HCT116 (cell line): ENCODE measurements around the gene SIK3. TPM values are rescaled to one million over a fixed set of nuclear protein-coding genes. Genes with fewer than 3 reads are reported as not detected.
A peak's percentile ranks its signal among the peaks of the same experiment; 100 is the strongest.
"Not testable (repeated sequence)": the region's sequence is repeated elsewhere in the genome, so short reads cannot be mapped to it uniquely, and the experiment has no call there.

Experiments used
- ATAC-seq: fragments of 200-7000 bp; cut with Tn5 transposase; 2 replicates; pipeline ENCODE4 v1.9.1; 2020; ENCODE audit warnings: mild to moderate bottlenecking, moderate library complexity
- BruUV-seq: library from RNA; stranded (reverse); fragments of 400-500 nt; replicated peaks from 2 replicates; lab custom pipeline; 2021; lab: Mats Ljungman, UMichigan
- CTCF ChIA-PET: fragments of 300-600 bp; sonication (Branson Sonifier 250); formaldehyde crosslinking; loops from one replicate; lab custom pipeline; 2021; ENCODE audit warnings: antibody characterized with exemption; lab: Charles Lee
- POLR2A ChIA-PET: fragments of 300-600, 350-600 bp; sonication (Branson Sonifier 250); formaldehyde crosslinking; loops from one replicate; lab custom pipeline; 2021; ENCODE audit warnings: antibody characterized with exemption; lab: Charles Lee
- RAD21 ChIA-PET, 2 experiments: fragments of 300-600 bp; sonication (Branson Sonifier 250); formaldehyde crosslinking; loops; one replicate each; lab custom pipeline; 2023; ENCODE audit warnings: low total read pairs in 2 of 2; ENCODE audit not compliant: uncharacterized antibody in 2 of 2, unreplicated experiment in 2 of 2, low non-redundant PET in 1 of 2; lab: Charles Lee
- DNase-seq: peaks from one replicate; pipeline ENCODE4 v3.0.0-alpha.2; 2010; ENCODE audit warnings: low read depth, low spot score
- H2AFZ ChIP-seq: fragments of 200-600 bp; shearing (Covaris generic), sonication (generic); 2 replicates; pipeline ENCODE4 v1.6.1; 2017; ENCODE audit warnings: low read depth, mixed run types, mixed read lengths, antibody characterized with exemption, low read length; ENCODE audit not compliant: poor library complexity, severe bottlenecking
- H3K27ac ChIP-seq: 2 replicates; pipeline ENCODE4 v1.5.1; 2012; ENCODE audit warnings: low read depth, low read length
- H3K27me3 ChIP-seq: fragments of 200-600 bp; sonication (generic); 2 replicates; pipeline ENCODE4 v1.6.1; 2016; ENCODE audit warnings: mixed run types, low read length, mixed read lengths; ENCODE audit not compliant: insufficient read depth
- H3K36me3 ChIP-seq, 2 experiments: fragments of 200-500 bp in 1 of 2; fragments of 200-600 bp in 1 of 2; sonication (Bioruptor generic) in 1 of 2; sonication (generic) in 1 of 2; 2 replicates each; pipeline versions ENCODE4 v1.5.1 to v1.6.1; 2014 to 2016; ENCODE audit warnings: low read length in 2 of 2, inconsistent platforms in 1 of 2, mixed read lengths in 1 of 2, mixed run types in 1 of 2; ENCODE audit not compliant: insufficient read depth in 2 of 2, control insufficient read depth in 1 of 2
- H3K4me1 ChIP-seq, 2 experiments: fragments of 200-600 bp in 1 of 2; sonication (generic) in 1 of 2; 2 replicates each; pipeline versions ENCODE4 v1.5.1 to v1.6.1; 2012 to 2017; ENCODE audit warnings: low read length in 2 of 2, inconsistent platforms in 1 of 2, mild to moderate bottlenecking in 1 of 2, mixed read lengths in 1 of 2, mixed run types in 1 of 2, moderate library complexity in 1 of 2; ENCODE audit not compliant: insufficient read depth in 2 of 2, control insufficient read depth in 1 of 2
- H3K4me2 ChIP-seq: fragments of 200-600 bp; sonication (generic); 2 replicates; pipeline ENCODE4 v1.6.1; 2017; ENCODE audit warnings: mixed run types, low read length, mixed read lengths
- H3K4me3 ChIP-seq, 2 experiments: fragments of 200-600 bp in 1 of 2; sonication (generic) in 1 of 2; replicated peaks in 1 of 2; 2 replicates each; pipeline ENCODE4 v1.5.1; 2011 to 2016; ENCODE audit warnings: low read length in 2 of 2, control low read depth in 1 of 2, low read depth in 1 of 2, mild to moderate bottlenecking in 1 of 2, mixed read lengths in 1 of 2, mixed run types in 1 of 2
- H3K79me2 ChIP-seq: fragments of 200-600 bp; sonication (generic); 2 replicates; pipeline ENCODE4 v1.6.1; 2017; ENCODE audit warnings: mild to moderate bottlenecking, mixed run types, low read length, moderate library complexity, mixed read lengths; ENCODE audit not compliant: insufficient read depth
- H3K9ac ChIP-seq: fragments of 200-600 bp; sonication (generic); 2 replicates; pipeline ENCODE4 v1.6.1; 2016; ENCODE audit warnings: low read length, mixed read lengths
- H3K9me2 ChIP-seq: fragments of 200-600 bp; sonication (generic), shearing (Covaris generic); 2 replicates; pipeline ENCODE4 v1.6.1; 2017; ENCODE audit warnings: mixed run types, mild to moderate bottlenecking, moderate library complexity; ENCODE audit not compliant: insufficient read depth
- H3K9me3 ChIP-seq, 2 experiments: fragments of 200-500 bp in 1 of 2; fragments of 200-600 bp in 1 of 2; sonication (Bioruptor generic) in 1 of 2; sonication (generic) in 1 of 2; 2 replicates each; pipeline ENCODE4 v1.6.1; 2014 to 2017; ENCODE audit warnings: low read length in 2 of 2, mixed read lengths in 2 of 2, inconsistent platforms in 1 of 2, low read depth in 1 of 2, mild to moderate bottlenecking in 1 of 2, mixed run types in 1 of 2, moderate library complexity in 1 of 2; ENCODE audit not compliant: control insufficient read depth in 1 of 2, insufficient read depth in 1 of 2
- H4K20me1 ChIP-seq: fragments of 200-600 bp; sonication (generic), shearing (Covaris generic); 2 replicates; pipeline ENCODE4 v1.6.1; 2017; ENCODE audit warnings: mixed run types, mild to moderate bottlenecking, moderate library complexity; ENCODE audit not compliant: insufficient read depth
- CEBPB ChIP-seq: IDR thresholded peaks from 2 replicates; pipeline ENCODE4 v1.6.1; 2012; ENCODE audit warnings: low read depth
- EGR1 ChIP-seq: IDR thresholded peaks from 2 replicates; pipeline ENCODE4 v1.6.1; 2012; ENCODE audit warnings: low read depth
- intact Hi-C: fragments of 100-400 bp; cut with micrococcal nuclease; formaldehyde crosslinking; loops from 2 replicates; pipeline ENCODE4 v1.10.0; 2022
- total RNA-seq: library from RNA; stranded (reverse); gene quantifications from one replicate; pipeline ENCODE4 v1.2.1, GENCODE V29; 2021; ENCODE audit not compliant: unreplicated experiment

SIK3 gene
- total RNA-seq, 1 experiment from 2014 or later = 21.0 TPM

DNA sequence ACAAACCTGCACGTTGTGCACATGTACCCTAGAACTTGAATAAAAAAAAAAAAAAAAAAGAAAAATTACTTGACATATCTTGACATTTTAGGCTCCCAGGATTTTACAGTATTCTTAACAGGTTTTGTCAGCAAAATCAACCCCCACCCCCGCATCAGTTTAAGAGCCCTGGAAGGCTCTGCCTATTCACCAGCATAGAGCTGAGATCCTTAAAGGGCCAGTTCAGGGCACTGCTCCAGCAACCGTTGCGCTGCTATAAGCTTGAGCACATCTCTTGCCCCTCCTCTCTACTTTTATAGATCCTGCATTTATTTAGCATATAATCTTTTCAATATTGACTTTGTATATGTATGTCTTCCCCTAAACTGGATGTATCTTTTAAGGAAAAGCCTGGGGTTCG is 45.2 kb upstream of the SIK3 start:
- BruUV-seq = no TSS peak
- peaks cover 5 to 13% of the 10 kb centered on the region in 2 experiments for H3K36me3 ChIP-seq
- RAD21 ChIA-PET = interaction anchor here in 1 of 2 experiments (0.6 kb wide), 1 partner anchor 10 kb away, joined by 3 read pairs; no protein-coding TSS in a partner anchor
- intact Hi-C loops = no loop called here
- H4K20me1 ChIP-seq = peaks cover 19% of the 10 kb centered on the region
- DNase-seq (no peak), ATAC-seq (peak; percentile 57)
- peaks cover 5 to 23% of the 10 kb centered on the region in 2 experiments for H3K4me1 ChIP-seq
- TF ChIP-seq CEBPB (no peak), EGR1 (peak; percentile 62; the same call in 1 of the 2 replicates)
- H3K4me2 ChIP-seq = peak overlapping the region; percentile 88
- peak overlapping the region; percentile 62 for H3K27ac ChIP-seq
- POLR2A ChIA-PET = interaction anchor here (0.7 to 1.7 kb wide), 5 partner anchors 10 to 399 kb away, joined by 3 to 9 read pairs (median 4); partner anchors contain the start of gene SIDT2
- H3K4me3 ChIP-seq = peak overlapping the region; percentile 71 to 93
- H3K9me2 ChIP-seq = no peaks in the 10 kb centered on the region
- H3K27me3 ChIP-seq = no peaks in the 10 kb centered on the region
- H3K9ac ChIP-seq = peak overlapping the region; percentile 71
- peaks cover 40% of the 10 kb centered on the region for H3K79me2 ChIP-seq
- CTCF ChIA-PET = interaction anchor here (1.1 to 1.7 kb wide), 2 partner anchors 38 to 401 kb away, joined by 3 to 6 read pairs; no protein-coding TSS in a partner anchor
- peak overlapping the region; percentile 4 for H2AFZ ChIP-seq
- H3K9me3 ChIP-seq = no peaks in the 10 kb centered on the region

DNA sequence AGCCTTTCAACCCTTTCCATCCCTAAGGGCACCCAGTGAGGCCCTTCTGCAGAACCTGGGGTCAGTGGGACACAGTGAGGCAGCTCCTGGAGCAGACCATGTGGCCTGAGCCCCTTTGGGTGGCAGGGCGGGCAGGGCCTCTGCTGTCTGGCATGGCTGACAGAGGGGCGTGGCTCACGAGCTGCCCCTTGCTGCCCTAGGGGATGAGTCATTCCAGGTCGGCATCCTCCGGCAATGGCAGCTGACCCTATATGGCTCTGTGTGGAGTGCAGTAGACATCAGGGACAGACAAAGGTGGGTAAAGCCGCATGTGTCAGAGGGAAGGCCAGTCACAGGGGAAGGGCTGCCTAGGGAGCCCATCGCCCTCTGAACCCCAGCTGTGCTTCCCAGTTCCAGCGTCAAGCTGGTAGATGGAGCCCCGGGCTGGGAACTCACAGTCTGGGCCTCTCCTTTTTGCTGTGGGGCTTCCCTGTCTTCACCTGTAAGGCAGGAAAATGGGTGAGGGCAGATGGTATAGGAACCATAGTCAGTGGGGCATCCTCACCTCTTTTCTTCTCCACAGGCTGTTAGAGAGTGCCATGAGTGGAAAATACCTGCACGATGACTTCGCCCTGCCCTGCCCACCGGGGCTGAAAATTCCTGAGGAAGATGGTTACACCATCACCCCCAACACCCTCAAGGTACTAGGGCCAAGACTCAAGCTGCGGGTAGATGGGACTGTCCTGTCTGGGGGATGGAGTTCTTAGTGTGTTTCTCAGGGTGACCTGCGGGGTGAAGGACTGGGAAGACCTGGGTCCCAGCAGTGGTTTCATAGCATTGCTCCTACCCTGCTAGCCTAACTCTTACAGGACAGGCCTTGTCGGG is 39.2 kb upstream of the SIK3 start:
- H3K36me3 ChIP-seq, BruUV-seq, H3K9me2 ChIP-seq, H3K9ac ChIP-seq, H4K20me1 ChIP-seq, CTCF ChIA-PET, H3K9me3 ChIP-seq, H3K79me2 ChIP-seq, POLR2A ChIA-PET, H3K27ac ChIP-seq, DNase-seq, intact Hi-C loops, H3K27me3 ChIP-seq, RAD21 ChIA-PET, H3K4me1 ChIP-seq, H3K4me3 ChIP-seq, H2AFZ ChIP-seq: not testable (repeated sequence)
- peak; percentile 91 for ATAC-seq
- peak overlapping the region; percentile 21; the same call in 1 of the 2 replicates for H3K4me2 ChIP-seq

DNA sequence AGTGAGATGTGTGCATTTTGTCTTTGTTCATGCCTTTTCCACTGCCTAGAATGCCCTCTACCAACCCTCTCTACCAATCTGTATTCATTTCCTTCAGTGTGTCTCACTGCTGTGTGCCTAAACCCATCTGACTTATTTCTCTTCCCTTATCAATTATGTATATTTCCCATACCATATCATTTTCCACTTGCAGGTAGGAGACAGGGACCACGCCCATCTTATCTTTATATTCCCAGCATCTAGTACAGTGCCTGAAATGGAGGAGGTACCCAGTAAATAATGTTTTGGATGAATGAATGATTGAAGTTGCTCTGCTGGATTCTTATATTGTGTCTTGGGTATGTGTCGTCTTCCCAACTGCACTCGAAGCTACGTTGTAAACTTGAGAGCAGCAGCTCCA is 36.8 kb upstream of the SIK3 start:
- H3K9me2 ChIP-seq, H3K9ac ChIP-seq, H3K9me3 ChIP-seq, BruUV-seq, RAD21 ChIA-PET, CTCF ChIA-PET, H3K4me1 ChIP-seq, H3K4me3 ChIP-seq, POLR2A ChIA-PET, H4K20me1 ChIP-seq, H3K27ac ChIP-seq, H3K36me3 ChIP-seq, H3K4me2 ChIP-seq, DNase-seq, H3K27me3 ChIP-seq, ATAC-seq, H2AFZ ChIP-seq, H3K79me2 ChIP-seq: not testable (repeated sequence)
- intact Hi-C loops = loop anchor here (2.0 kb wide), 1 partner anchor 74 kb away; no protein-coding TSS in a partner anchor
